Adrenal gland (tissue), 12 donors: ENCODE results near the gene FNDC3B. TPM values are rescaled to one million over a fixed set of nuclear protein-coding genes. Genes with fewer than 3 reads are reported as not detected.

Experiments
- DNase-seq, 7 donors: peaks; one replicate each; pipeline ENCODE4 v3.0.0-alpha.2; 2019 to 2020
- H3K27ac ChIP-seq, 5 donors: fragments of 200-600 bp; sonication (generic) in 4 of 5; 1 replicate in 3 of 5; 2 replicates in 2 of 5; pipeline versions ENCODE4 v1.5.1 to v1.8.0; 2016 to 2020; ENCODE audit warnings: mild to moderate bottlenecking in 1 of 5
- H3K27me3 ChIP-seq: fragments of 200-600 bp; 2 replicates; pipeline ENCODE4 v1.8.0; 2021
- H3K36me3 ChIP-seq, 2 donors: fragments of 200-600 bp; replicated peaks in 1 of 2; 1 replicate in 1 of 2; 2 replicates in 1 of 2; pipeline versions ENCODE4 v1.5.1 to v1.8.0; 2018 to 2022
- H3K4me1 ChIP-seq, 2 donors: fragments of 200-600 bp; replicated peaks in 1 of 2; 1 replicate in 1 of 2; 2 replicates in 1 of 2; pipeline versions ENCODE4 v1.5.1 to v1.8.0; 2018 to 2021
- H3K4me3 ChIP-seq, 4 donors: fragments of 200-600 bp; sonication (generic) in 3 of 4; one replicate each; pipeline ENCODE4 v1.5.1; 2016 to 2018
- H3K9me3 ChIP-seq, 3 donors: fragments of 200-600 bp; sonication (generic) in 1 of 3; replicated peaks in 1 of 3; 1 replicate in 2 of 3; 2 replicates in 1 of 3; pipeline versions ENCODE4 v1.5.1 to v1.8.0; 2016 to 2021
- POLR2A ChIP-seq, 2 donors: fragments of 450-650 bp; IDR thresholded peaks; one replicate each; pipeline ENCODE4 v1.6.1; 2017; ENCODE audit warnings: antibody characterized with exemption in 2 of 2, mild to moderate bottlenecking in 2 of 2, moderate library complexity in 1 of 2
- WGBS, 4 donors: extraction: QIAGEN DNeasy Blood & Tissue Kit in 2 of 4; methylation state at CpG; one replicate each; pipeline versions ENCODE4 v1.1.5 to v1.1.7; 2013 to 2017; 5-methylcytosine and 5-hydroxymethylcytosine counted together
- intact Hi-C, 2 donors: fragments of 100-400 bp; cut with DNase I; formaldehyde crosslinking; loops; one replicate each; pipeline versions ENCODE4 v1.14.1 to v1.15.0; 2022 to 2023
- polyA plus RNA-seq, 3 donors: library from polyadenylated mRNA; stranded (reverse); fragments of 200-250 nt in 2 of 3; fragments of 350-450 nt in 1 of 3; fragmentation: Illumina TruSeq in 1 of 3; extraction: RNeasy Lipid Tissue Mini Kit (QIAGEN cat#74804) in 1 of 3; gene quantifications; one replicate each; pipeline ENCODE4 v1.2.3, GENCODE V29; 2013 to 2014
- total RNA-seq, 9 donors: library from RNA; depleted of rRNA in 4 of 9; stranded (reverse); fragments of >200 nt in 4 of 9; fragments of 120-200 nt in 1 of 9; fragmentation: NEBNext Ultra II Directional in 1 of 9; extraction: Animal tissue kit (Norgen Biotek cat#: 25700) in 1 of 9; gene quantifications; one replicate each; pipeline versions ENCODE4 v1.1.0 to v1.2.4, GENCODE V29; 2013 to 2023
- TF ChIP-seq, protein P1 (sequence below), 6 experiments: fragments of 450-650 bp in 4 of 6; fragments of 200-600 bp in 2 of 6; sonication (generic) in 1 of 6; IDR thresholded peaks; 1 replicate in 5 of 6; 2 replicates in 1 of 6; pipeline versions ENCODE4 v1.5.1 to v1.8.0; 2016 to 2021; ENCODE audit warnings: antibody characterized with exemption in 6 of 6, mild to moderate bottlenecking in 2 of 6, moderate library complexity in 1 of 6
- donor health status: healthy with polysubstance abuse.
- donor health status: Bipolar disorder and iron deficiency.
- donor health status: DM: yes; HTN: yes; CAD: no.
- donor health status: DM: no; HTN: no; CAD: no.
- donor health status: DM: no; HTN: no; CAD: no.
- donor health status: DM: yes; HTN: yes; CAD: no.

Gene FNDC3B
- total and polyA plus RNA-seq, 12 donors, result 9.9 to 228 (median 105) TPM

GRCh38 chr3:172270557-172271166, 231.3 kb downstream of the FNDC3B start:
- DNase-seq, result no peak
- intact Hi-C loops, result no loop called here
- no peaks in the 10 kb centered on the region for H3K9me3 ChIP-seq
- peaks cover 0 to 4% of the 10 kb centered on the region in 2 donors for H3K36me3 ChIP-seq
- no peak for TF ChIP-seq POLR2A (IDR thresholded peaks at IDR 0.05)
- TF ChIP-seq, protein P1, sequence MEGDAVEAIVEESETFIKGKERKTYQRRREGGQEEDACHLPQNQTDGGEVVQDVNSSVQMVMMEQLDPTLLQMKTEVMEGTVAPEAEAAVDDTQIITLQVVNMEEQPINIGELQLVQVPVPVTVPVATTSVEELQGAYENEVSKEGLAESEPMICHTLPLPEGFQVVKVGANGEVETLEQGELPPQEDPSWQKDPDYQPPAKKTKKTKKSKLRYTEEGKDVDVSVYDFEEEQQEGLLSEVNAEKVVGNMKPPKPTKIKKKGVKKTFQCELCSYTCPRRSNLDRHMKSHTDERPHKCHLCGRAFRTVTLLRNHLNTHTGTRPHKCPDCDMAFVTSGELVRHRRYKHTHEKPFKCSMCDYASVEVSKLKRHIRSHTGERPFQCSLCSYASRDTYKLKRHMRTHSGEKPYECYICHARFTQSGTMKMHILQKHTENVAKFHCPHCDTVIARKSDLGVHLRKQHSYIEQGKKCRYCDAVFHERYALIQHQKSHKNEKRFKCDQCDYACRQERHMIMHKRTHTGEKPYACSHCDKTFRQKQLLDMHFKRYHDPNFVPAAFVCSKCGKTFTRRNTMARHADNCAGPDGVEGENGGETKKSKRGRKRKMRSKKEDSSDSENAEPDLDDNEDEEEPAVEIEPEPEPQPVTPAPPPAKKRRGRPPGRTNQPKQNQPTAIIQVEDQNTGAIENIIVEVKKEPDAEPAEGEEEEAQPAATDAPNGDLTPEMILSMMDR (IDR thresholded peaks at IDR 0.05), result no peak
- no peak overlapping the region for H3K4me3 ChIP-seq
- H3K4me1 ChIP-seq, result no peaks in the 10 kb centered on the region
- H3K27ac ChIP-seq, result no peak overlapping the region
- no peaks in the 10 kb centered on the region for H3K27me3 ChIP-seq
- WGBS, 4 donors, result 92 to 94% (median 93%) methylated on average over 4 of the region's 4 CpGs

GRCh38 chr3:172271386-172271976, 232.1 kb downstream of the FNDC3B start:
- Histone ChIP-seq H3K27me3 (no peaks in the 10 kb centered on the region), H3K9me3 (no peaks in the 10 kb centered on the region), H3K36me3 (peaks cover 0 to 3% of the 10 kb centered on the region in 2 donors), H3K4me3 (no peak overlapping the region), H3K27ac (no peak overlapping the region), H3K4me1 (no peaks in the 10 kb centered on the region)
- no peak for DNase-seq
- WGBS, 4 donors, result 91 to 94% (median 93%) methylated on average over 8 to 9 of the region's 9 CpGs
- TF ChIP-seq POLR2A (IDR thresholded peaks at IDR 0.05), result no peak
- TF ChIP-seq, protein P1 (IDR thresholded peaks at IDR 0.05), result no peak
- intact Hi-C loops, result no loop called here

GRCh38 chr3:172272698-172273097, 233.3 kb downstream of the FNDC3B start:
- no peak overlapping the region for H3K4me3 ChIP-seq
- H3K27ac ChIP-seq, result no peak overlapping the region
- TF ChIP-seq, protein P1 (IDR thresholded peaks at IDR 0.05), result no peak
- TF ChIP-seq POLR2A (IDR thresholded peaks at IDR 0.05), result no peak
- H3K9me3 ChIP-seq, result no peaks in the 10 kb centered on the region
- intact Hi-C loops, result no loop called here
- WGBS, 4 donors, result 73 to 94% (median 74%) methylated on average over 2 of the region's 2 CpGs
- no peaks in the 10 kb centered on the region for H3K36me3 ChIP-seq
- DNase-seq, result no peak
- H3K4me1 ChIP-seq, result peaks cover 0 to under 1% of the 10 kb centered on the region in 2 donors
- no peaks in the 10 kb centered on the region for H3K27me3 ChIP-seq

DNA sequence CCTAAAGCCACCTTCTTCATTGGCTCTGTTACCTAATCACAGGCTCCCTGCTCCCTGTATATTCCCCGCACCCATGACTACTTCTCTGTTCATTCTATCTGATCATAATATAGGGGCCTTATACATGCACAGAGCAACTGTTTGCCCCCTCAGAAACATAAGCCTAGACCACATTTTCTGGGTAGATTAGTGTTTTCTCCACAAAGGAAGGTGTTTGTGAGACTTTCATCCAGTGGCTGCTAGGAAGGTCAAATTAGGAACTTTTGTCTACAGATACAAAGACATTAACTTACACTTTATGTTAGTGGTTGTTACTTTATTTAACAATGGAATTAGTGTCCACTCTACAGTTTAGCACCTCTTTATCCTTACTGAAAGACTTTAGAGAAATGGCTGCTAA, 234.0 kb downstream of the FNDC3B start:
- H3K36me3 ChIP-seq, result no peaks in the 10 kb centered on the region
- 87 to 100% (median 98%) methylated on average over 1 of the region's 1 CpG for WGBS, 4 donors
- no peak for DNase-seq
- no peaks in the 10 kb centered on the region for H3K27me3 ChIP-seq
- H3K4me3 ChIP-seq, result no peak overlapping the region
- no peaks in the 10 kb centered on the region for H3K9me3 ChIP-seq
- intact Hi-C loops, result no loop called here
- TF ChIP-seq, protein P1 (IDR thresholded peaks at IDR 0.05), result no peak
- no peak for TF ChIP-seq POLR2A (IDR thresholded peaks at IDR 0.05)
- H3K27ac ChIP-seq, result no peak overlapping the region
- H3K4me1 ChIP-seq, result peaks cover 0 to 4% of the 10 kb centered on the region in 2 donors
